GM18499 (cell line): ENCODE results near the gene SETD2.
"Not testable (repeated sequence)": the region's sequence is repeated elsewhere in the genome, so short reads cannot be mapped to it uniquely, and the experiment has no call there.

ENCODE experiments used
- ATAC-seq: cut with Tn5 transposase; IDR thresholded peaks from one replicate; pipeline ENCODE4 v1.9.1; 2021; ENCODE audit warnings: moderate number of reproducible peaks; ENCODE audit not compliant: insufficient read depth, unreplicated experiment

The SETD2 gene

DNA sequence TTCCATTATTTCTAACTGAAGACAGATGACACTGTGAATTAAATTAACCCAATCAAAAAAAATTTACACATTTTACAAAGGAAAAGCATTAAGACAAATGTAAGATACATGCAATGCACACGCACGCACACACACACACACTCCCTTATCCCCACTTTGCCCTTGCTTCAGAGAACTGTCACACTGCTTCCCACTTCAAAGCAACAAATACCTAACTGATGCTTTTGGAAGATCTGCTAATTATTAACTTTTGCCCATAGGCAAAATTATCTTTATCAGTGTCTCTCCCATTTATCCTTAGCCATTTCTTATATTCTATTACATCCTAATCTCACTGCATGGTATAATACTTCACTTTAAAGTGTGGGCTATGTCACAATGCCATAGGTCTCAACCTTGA is 60.3 kb downstream of the SETD2 start:
- no peak for ATAC-seq

DNA sequence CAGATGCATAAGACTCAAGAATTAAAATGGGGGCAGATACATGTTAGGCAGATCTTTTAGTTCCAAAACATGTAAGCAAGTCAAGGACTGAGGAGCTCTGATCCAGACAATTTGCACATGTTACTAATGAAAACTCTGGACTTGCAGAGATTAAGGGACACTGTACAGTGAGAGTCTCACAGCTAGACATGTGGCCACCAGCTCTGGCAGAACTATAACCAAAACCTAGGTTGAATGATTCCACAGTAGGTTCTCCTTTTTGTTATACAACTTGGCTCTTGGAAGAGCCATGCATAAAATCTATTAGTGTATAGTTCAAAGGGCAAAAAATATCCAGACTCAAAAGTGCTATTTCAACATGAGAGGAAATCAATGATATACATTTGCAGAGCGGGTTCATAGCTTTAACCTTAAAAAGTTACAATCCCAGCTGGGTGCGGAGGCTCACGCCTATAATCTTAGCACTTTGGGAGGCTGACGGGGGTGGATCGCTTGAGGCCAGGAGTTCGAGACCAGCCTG is 61.8 kb downstream of the SETD2 start:
- ATAC-seq: no peak

DNA sequence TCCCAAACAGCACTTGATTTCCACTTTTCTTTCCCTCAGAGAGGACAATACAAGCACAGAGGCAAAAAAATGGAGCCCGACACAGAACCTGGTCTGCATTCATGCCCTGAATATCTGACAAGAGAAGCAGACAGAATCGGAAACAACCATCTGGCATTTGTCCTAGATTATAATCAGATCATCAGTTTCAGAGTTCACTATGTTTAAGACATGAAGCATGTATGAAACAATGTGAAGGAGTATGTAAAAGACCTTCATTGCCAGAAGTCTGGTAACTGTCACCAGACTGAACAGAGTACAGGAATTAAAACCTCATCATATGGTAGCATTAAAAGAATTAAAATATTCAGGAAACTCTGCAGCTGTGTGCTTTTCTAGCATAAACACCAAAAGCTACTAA is 65.0 kb downstream of the SETD2 start:
- ATAC-seq: no peak

DNA sequence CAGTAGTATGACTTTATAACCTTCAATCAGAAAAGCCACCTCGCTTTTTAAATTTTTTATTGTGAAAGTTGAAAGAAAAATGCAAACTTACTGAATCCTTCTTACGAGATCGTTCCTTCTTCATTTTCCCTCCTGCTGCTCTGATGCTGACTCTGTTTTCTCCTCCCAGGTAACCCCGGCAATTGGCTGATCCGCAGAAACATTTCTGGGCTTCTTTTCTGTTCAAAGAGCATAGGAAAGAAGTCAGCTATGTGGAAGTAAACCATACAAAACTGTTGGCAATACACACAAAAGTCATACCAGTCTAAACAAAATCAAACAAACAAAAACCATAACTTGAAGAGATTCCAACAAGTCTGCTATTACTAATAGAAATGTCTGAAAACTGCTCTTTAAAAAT is 66.0 kb downstream of the SETD2 start:
- ATAC-seq: no peak

DNA sequence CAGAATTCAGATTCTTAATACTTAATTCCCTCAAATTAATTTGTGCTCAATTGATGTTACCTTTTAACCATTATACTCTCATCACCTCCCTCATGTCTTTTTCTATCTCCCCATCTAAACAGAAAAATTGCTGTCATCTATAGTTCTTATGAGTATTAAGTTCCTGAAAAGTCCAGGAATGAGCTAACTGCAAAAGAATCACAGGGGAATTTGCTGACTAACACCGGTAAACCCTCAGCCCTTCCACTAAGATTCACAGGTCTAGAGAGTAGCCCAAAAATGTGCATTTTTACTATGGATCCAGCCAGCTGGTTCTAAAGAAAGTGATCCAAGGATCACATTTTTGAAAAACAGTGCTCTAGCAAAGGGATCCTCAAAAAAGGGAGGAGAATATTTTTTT is 67.0 kb downstream of the SETD2 start:
- no peak for ATAC-seq

DNA sequence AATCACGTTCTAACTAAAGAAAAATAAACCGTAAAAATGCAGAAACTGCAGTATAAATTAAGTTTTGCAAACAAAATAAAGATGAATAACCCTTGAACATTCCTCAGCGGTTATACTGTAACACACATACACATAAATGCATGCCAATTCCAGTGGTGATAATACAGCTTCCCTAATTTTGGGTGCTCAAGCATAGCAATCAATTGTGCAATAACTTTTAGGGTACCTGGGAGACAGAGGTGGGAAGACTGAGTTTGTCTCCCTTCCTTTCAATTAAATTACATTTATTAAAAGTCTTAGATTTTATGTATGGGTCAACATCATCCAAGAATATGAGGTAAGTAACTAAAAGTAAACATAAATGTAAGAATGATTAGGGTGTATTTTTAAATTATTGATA is 71.8 kb downstream of the SETD2 start:
- ATAC-seq: no peak

DNA sequence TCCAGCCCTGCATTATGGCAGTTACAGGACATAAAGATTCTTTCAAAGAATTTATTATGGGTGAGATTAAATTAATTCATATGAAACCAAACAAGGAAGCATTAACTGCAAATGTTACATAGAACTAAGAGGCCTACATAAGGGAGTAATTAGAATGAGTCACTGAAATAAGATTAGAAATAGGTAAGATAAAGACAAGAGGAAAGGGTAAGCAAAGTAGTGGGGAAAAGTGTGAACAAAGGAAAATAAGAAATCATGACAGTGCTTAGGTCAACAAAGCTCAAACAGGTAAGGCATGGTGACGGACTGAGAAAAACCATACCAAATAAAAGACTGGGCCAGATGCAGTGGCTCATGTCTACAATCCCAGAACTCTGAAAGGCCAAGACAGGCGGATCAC is 74.3 kb downstream of the SETD2 start:
- ATAC-seq: no peak

DNA sequence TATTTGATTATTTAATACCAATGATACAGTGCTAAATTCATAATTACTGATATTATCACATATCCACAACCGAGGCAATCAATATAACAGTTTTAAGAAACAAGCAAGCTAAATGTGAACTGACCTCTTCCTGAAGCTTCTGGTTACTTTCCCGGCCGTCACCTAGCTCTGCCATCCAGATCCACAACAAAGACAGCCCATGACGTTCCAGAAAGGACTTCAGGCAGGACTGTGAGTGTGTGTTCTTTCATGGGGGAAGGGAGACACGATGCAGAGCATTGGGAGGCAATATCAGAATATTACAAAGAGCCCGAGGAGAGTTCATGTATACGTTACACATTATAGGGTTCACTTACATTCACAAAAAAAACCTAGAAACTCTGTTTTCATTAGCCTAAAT is 77.8 kb downstream of the SETD2 start:
- ATAC-seq: no peak

DNA sequence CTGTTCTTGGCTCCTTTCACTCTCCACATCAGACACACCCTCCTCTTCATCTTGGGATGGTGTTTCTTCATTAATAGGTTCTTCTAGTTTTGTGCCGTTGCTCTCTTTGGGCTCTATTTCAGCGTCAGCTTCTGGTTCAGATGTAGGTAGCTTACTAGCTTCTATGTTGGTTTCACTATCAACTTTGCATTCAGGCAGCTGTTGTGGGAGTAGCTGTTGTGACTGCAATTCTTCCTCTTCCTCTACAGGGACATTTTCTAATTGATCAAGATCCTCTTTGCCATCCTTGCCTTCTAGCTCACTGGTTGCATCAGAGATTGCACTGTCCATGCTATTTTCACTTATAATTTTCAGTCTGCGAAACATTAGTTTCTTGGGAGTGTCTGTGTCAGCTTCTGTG is 80.1 kb downstream of the SETD2 start:
- no peak for ATAC-seq

DNA sequence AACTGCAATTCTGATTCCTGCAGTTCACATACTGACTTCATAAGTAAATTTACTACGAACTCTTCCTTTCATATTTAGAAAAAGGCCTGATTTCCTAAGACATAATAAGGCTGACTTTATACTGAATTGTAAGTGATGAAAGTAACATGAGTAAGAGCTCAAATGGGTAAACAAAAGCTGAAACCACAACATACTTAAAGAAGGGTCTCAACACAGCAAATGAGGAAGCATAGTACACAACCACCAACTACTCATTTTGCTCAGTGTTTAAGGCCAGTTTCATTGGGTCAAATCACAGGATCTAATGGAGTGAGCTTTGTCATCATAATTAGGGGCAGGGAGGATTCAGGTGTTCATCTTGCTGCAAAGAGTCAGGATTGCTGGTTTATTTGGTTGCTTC is 81.4 kb downstream of the SETD2 start:
- no peak for ATAC-seq

DNA sequence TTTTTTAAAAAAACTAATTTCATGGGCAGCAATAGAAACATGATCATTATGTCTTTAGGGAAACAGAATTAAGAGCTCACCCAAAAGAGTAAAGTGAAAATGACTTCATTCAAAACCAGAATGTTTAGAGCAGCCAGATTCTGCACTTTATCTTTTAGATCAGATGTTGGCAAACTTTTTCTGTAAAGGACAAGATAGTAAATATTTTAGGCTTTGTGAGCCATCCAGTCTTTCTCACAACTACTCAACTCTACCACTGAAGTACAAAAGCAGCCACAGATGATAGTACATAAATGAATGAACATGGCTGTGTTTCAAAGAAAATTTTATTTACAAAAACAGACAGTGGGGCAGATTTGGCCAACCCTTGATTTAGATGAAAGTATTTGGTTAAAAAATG is 84.5 kb downstream of the SETD2 start:
- no peak for ATAC-seq

DNA sequence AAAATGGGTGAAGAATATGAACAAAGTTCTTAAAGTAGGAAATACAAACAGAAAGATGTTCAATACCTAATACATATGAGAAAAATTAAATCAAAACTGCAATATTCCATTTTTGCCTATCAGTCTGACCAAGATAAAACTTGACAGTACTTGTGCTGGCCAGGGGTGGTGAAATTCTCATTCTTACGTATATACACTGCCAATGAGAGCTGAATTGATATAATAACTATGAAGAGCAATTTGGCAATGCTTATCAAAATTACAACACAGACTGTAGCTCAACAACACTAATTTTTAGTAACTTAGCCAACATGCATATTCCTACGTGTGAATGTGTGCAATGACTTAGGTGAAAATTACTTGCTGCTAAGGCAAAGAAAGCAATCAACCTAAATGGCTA is 90.2 kb downstream of the SETD2 start:
- ATAC-seq: no peak

DNA sequence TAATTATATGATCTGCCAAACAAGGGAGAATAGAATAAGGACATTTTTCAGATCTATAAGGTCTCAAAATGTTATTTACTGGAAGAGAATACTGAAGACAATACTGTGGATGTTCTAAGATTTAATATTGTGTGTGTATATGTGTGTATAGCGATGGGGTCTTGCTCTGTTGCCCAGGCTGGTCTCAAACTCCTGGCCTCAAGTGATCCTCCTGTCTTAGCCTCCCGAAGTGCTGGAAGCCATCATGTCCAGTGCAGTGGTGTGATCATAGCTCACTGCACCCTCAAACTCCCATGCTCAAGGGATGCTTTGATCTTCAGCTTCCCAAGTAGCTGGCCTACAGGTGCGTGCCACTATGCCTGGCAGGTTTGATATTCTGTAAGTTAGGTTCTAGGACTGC is 93.1 kb downstream of the SETD2 start:
- ATAC-seq: no peak

DNA sequence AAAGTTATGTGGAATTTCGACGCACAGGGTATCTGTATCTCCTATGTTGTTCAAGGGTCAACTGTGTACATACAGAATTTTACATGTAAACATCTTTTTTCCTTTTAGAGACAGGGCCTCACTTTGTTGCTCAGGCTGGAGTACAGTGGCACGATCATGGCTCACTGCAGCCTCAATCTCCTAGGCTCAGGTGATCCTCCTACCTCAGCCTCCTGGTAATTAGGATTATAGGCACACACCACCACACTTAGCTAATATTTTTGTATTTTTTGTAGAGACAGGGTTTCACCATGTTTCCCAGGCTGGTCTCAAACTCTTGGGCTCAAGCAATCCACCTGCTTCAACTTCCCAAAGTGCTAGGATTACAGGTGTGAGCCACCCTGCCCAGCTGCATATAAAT is 97.7 kb downstream of the SETD2 start:
- ATAC-seq: not testable (repeated sequence)

DNA sequence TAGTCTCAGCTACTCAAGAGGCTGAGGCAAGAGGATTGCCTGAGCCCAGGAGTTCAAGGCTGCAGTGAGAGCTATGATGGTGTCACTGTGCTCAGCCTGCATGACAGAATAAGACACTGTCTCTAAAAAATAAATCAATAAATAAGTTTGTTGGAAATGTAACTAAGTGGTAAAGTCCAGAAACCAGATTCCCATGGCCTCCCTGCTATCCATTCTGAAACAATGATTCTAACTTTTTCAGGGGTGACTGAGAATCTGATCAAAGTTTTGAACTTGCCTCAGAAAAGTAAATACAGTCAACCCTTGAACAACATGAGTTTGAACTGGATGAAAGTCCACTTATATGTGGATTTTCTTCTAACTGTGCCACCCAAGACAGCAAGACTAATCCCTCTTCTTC is 98.2 kb downstream of the SETD2 start:
- no peak for ATAC-seq

DNA sequence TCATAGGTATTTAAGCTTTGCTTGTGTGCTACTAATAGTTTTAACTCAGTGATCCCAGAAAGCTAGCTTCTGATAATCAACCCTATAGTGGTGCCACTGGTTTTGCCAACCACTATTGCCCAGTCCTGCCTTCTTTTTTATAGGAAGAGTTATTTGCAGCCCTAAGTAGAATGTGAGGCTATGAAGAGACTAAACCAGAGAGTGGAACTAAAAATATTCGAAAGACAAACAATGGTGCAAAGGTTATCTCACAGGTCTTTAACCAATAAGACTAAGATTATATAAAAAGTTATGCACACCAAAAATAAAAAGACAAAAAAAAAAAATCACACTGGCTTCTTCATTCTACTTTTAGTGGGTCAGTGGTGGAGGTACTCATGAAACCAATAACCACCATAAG is 98.9 kb downstream of the SETD2 start:
- ATAC-seq: no peak

DNA sequence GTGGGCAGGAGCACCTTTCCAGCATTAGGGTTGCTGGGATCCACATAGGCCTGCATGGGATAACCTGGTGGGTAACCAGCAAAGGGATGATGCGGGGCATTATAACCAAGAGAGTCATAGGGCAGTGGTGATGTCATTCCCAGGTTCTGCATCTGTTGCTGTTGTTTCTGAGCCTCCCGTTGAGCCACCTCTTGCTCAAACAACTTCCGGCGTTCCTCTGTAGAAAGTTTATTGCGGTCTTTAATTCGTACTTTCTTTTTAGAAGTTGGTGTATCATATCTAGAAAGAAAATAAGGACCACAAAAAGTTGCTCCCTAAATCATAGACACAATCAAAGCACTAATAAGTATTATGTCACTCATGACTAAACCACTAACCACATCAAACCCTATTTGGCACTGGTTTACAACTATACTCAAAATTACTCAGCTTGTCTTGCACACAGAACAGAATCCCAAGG is 106.7 kb downstream of the SETD2 start:
- no peak for ATAC-seq

DNA sequence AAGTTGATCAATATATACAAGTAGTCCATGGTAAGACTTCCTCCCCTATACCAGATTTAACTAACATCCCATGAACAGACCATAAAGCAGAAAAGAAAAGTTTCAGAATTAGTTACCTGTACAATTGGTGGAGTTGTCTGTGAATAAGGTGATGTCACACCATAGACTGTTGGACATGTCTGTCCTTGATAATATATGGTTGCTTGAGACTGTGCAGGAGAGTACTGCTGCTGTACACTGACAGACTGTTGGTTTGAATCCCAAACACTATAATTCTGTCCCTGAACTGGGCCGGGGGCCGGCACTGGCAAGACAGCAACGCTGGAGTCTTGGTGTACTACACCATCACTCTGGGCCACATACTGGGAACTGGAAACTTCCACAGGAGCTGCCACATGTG is 107.2 kb downstream of the SETD2 start:
- no peak for ATAC-seq

DNA sequence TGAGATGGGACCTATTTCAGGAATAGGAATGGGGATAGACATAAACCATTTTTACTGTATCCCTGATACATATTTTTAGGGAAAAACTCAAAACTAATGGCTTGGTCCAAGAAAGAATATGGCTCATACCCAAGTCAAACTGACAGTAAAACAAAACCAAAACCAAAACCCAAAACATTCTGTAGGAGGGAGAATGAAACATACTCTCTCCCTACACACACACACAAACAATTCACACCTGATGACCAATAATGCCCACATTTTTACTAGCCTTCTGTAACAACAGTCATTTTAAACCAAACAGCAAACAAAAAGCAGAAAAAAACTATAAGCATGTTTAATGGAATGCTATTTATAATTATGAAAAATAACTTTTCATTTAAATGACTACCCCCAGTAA is 109.5 kb downstream of the SETD2 start:
- no peak for ATAC-seq

DNA sequence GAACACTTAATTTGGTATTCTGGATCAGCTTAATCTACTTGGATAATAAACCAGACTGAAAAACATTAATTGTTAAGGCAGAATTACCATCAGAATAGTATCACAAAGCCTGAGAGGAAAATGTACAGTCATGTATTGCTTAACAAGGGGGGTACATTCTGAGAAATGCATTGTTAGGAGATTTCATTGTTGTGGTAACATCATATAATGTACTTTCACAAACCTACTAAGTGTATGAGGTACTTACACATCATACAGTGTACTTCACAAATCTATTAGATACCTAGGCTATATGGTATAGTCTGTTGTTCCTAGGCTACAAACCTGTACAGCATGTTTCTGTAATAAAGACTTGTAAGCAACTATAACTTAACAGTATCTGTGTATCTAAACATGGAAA is 116.2 kb downstream of the SETD2 start:
- no peak for ATAC-seq

DNA sequence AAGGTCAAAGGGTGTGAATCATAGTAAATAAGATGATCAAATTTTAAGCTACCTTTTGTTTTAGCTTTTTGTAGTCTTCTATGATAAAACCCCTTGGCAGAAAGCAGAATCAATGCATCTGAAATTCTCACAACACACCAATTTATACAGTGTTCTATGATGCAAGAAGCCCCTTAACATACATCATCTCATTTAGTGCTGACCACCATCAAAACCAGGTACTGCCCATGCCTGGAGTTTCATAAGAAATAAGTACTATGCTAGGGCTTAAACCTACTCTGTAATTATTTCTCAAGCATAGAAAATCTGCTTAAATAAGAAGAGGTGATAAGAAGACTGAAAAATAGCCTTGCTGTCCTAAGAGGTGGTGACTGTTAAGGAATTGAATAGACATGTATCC is 116.8 kb downstream of the SETD2 start:
- no peak for ATAC-seq

DNA sequence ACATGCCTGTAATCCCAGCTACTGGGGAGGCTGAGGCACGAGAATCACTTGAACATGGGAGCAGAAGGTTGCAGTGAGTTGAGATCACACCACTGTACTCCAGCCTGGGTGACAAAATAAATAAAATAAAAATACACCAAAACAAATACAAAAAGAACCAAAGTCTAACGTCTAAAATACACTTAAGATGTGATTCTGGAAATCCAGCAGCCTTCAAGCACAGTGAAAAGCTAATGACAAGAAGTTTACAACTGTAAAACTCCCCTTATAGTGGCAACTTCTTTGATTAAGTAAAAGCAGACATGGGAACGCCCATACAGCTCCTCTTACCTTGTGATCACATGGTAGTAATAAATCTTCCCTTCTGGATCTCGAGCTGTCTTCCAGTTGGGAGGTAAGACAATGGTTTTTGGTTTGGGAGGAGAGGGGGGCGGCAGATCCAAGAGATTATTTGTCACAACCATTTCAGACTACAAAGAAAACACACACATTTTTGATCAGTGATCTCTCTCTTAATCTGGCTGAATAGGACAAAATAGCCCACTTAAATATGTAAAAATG is 121.6 kb downstream of the SETD2 start:
- ATAC-seq: no peak

DNA sequence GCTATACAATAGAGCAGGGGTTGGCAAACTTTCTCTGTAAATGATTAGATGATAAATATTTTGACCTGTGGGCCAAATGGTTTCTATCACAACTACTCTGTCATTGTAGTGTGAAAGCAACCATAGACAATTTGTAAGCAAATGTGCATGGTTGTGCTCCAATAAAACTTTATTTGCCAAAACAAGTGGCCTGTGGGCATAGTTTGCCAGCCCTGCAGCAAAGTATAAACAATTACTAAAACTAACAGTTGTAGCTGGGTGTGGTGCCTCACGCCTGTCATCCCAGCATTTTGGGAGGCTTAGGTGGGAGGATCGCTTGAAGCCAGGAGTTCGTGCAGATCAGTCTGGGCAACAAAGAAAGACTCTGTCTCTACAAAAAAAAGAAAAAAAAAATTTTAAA is 122.8 kb downstream of the SETD2 start:
- no peak for ATAC-seq
